ENCODE measurements around the gene LEMD1.

DNA sequence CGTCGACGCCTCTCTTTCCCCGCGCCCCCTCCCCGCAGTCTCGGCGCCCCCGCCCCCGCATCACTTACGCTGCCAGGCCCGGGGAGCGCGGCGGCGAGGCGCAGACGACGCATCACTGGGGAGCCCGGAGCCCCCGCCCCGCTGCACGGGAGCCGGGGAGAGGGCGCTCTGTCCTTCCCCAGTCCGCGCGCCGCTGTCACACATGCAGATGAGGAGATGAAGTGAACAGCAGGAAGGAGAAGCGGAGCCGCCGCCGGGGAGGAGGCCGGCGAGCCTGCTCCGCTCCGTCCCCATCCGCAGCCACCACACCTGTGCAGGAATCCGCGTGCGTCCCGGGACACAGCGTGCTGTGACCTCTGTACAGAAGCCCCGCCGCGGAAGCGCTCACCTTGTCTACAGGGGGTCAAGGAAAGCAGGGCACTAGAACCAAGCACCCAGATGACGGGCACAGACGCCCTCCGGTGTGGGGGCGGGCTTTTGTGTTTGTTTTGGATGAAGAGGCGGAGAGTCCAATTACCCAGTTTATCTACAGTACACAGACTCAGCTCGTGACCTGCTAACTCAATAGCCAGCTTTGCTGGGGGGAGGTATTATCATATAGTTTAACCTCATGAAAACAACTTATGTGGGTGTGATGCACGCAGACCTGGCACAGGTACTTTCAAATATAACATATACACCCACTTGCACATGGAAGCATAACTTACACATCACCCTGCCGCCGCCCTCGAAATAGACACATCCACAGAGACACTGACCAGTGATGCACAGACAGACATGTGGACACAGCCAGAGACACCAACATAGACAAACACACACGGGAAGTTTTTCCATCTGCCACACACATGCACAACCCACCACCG, 77.6 kb downstream of the LEMD1 start:
- TF ChIP-seq, protein P1, sequence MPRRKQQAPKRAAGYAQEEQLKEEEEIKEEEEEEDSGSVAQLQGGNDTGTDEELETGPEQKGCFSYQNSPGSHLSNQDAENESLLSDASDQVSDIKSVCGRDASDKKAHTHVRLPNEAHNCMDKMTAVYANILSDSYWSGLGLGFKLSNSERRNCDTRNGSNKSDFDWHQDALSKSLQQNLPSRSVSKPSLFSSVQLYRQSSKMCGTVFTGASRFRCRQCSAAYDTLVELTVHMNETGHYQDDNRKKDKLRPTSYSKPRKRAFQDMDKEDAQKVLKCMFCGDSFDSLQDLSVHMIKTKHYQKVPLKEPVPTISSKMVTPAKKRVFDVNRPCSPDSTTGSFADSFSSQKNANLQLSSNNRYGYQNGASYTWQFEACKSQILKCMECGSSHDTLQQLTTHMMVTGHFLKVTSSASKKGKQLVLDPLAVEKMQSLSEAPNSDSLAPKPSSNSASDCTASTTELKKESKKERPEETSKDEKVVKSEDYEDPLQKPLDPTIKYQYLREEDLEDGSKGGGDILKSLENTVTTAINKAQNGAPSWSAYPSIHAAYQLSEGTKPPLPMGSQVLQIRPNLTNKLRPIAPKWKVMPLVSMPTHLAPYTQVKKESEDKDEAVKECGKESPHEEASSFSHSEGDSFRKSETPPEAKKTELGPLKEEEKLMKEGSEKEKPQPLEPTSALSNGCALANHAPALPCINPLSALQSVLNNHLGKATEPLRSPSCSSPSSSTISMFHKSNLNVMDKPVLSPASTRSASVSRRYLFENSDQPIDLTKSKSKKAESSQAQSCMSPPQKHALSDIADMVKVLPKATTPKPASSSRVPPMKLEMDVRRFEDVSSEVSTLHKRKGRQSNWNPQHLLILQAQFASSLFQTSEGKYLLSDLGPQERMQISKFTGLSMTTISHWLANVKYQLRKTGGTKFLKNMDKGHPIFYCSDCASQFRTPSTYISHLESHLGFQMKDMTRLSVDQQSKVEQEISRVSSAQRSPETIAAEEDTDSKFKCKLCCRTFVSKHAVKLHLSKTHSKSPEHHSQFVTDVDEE (CRISPR knock-in tag; IDR thresholded peaks at IDR 0.05): no peak
- TF ChIP-seq, protein P2, sequence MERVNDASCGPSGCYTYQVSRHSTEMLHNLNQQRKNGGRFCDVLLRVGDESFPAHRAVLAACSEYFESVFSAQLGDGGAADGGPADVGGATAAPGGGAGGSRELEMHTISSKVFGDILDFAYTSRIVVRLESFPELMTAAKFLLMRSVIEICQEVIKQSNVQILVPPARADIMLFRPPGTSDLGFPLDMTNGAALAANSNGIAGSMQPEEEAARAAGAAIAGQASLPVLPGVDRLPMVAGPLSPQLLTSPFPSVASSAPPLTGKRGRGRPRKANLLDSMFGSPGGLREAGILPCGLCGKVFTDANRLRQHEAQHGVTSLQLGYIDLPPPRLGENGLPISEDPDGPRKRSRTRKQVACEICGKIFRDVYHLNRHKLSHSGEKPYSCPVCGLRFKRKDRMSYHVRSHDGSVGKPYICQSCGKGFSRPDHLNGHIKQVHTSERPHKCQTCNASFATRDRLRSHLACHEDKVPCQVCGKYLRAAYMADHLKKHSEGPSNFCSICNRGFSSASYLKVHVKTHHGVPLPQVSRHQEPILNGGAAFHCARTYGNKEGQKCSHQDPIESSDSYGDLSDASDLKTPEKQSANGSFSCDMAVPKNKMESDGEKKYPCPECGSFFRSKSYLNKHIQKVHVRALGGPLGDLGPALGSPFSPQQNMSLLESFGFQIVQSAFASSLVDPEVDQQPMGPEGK (CRISPR knock-in tag; IDR thresholded peaks at IDR 0.05; ENCODE audit: borderline replicate concordance): no peak
- TF ChIP-seq PPARA (CRISPR knock-in tag; IDR thresholded peaks at IDR 0.05; ENCODE audit: borderline replicate concordance): no peak

All from SK-N-SH treated with all-trans-retinoic acid at 6 μM for 48 hours (cell line).